ENCODE data around the gene GALNT12. TPM values are rescaled to one million over a fixed set of nuclear protein-coding genes. Genes with fewer than 3 reads are reported as not detected.

Gene GALNT12
- total RNA-seq, 1 donor, result 10.1 TPM

DNA sequence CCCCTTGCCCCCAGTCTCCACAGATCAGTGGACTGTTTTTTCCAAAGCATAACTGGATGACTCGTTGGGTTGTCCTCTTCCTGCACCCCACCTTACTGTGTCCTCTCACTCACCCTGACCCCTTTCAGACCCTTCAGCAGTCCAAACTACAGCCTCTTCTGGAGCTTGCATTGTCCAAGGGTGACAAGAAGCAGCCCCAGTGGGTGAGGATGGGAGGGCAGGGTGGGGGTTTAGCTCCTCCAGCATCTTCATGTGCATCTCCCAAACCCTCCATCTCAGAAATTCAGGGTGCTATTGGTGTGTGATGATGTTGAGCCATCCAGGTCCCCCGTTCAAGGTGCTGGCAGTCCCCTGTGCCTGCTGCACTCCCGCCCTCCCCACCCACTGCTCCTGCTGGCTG is 73.9 kb downstream of the GALNT12 start:
- Histone ChIP-seq H3K4me2 (ENCODE audit: insufficient read depth, low read length) (no peak overlapping the region), H3K9me3 (ENCODE audit: low read depth, low read length) (no peaks in the 10 kb centered on the region), H3K4me1 (ENCODE audit: insufficient read depth, low read length) (peaks cover 12% of the 10 kb centered on the region), H3K27me3 (ENCODE audit: insufficient read depth, low read length) (peaks cover 8% of the 10 kb centered on the region), H3K79me2 (ENCODE audit: insufficient read depth, low read length) (no peaks in the 10 kb centered on the region), H3K27ac (ENCODE audit: low read depth, low read length) (no peak overlapping the region), H3K4me3 (ENCODE audit: insufficient read depth, low read length) (no peak overlapping the region), H3K36me3 (ENCODE audit: insufficient read depth, low read length) (no peaks in the 10 kb centered on the region), H2AFZ (ENCODE audit: low read length) (no peak overlapping the region), H4K20me1 (ENCODE audit: insufficient read depth, low read length) (no peaks in the 10 kb centered on the region)
- DNase-seq (ENCODE audit: insufficient read length, low spot score, missing footprints), result no peak
- TF ChIP-seq, protein P1, sequence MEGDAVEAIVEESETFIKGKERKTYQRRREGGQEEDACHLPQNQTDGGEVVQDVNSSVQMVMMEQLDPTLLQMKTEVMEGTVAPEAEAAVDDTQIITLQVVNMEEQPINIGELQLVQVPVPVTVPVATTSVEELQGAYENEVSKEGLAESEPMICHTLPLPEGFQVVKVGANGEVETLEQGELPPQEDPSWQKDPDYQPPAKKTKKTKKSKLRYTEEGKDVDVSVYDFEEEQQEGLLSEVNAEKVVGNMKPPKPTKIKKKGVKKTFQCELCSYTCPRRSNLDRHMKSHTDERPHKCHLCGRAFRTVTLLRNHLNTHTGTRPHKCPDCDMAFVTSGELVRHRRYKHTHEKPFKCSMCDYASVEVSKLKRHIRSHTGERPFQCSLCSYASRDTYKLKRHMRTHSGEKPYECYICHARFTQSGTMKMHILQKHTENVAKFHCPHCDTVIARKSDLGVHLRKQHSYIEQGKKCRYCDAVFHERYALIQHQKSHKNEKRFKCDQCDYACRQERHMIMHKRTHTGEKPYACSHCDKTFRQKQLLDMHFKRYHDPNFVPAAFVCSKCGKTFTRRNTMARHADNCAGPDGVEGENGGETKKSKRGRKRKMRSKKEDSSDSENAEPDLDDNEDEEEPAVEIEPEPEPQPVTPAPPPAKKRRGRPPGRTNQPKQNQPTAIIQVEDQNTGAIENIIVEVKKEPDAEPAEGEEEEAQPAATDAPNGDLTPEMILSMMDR (IDR thresholded peaks at IDR 0.05; ENCODE audit: extremely low read depth, low read depth, low read length), result no peak

DNA sequence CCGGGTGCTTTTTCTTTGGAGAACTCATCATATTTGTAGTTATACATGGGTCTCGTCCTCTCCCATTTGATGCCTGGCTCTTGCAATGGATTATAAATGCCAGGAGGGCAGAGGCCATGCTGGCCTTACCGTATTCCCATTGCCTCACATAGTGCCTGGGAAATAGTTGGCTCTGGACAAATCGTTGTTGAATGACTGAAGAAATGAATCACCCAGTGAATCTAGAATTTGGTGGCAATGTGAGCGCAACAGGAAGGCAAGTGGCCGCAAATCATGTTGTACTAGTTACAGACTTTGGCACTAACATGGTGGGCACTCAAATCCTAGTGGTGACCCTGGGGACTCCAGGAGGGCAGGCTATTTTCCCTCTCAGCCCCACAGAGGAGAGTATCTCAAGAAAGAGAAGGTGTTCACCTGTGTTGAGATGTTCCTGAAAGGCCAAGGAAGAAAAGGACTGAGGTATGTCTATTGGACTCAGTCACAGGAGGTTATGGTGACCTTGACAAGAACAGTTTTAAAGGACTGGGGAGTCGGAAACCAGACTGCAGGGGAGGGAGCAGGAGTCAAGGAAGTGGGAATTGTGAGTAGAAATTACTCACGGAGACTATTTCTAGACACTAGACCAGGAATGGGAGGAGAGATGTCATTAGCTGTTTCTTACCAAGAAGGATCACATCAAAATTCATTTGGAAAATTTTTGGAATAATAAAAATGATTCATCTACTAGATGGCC is 74.5 kb downstream of the GALNT12 start:
- Histone ChIP-seq H3K36me3 (ENCODE audit: insufficient read depth, low read length) (no peaks in the 10 kb centered on the region), H2AFZ (ENCODE audit: low read length) (no peak overlapping the region), H3K4me3 (ENCODE audit: insufficient read depth, low read length) (no peak overlapping the region), H3K79me2 (ENCODE audit: insufficient read depth, low read length) (no peaks in the 10 kb centered on the region), H3K27ac (ENCODE audit: low read depth, low read length) (peak overlapping the region; percentile 11), H3K4me2 (ENCODE audit: insufficient read depth, low read length) (no peak overlapping the region), H3K27me3 (ENCODE audit: insufficient read depth, low read length) (peaks cover 8% of the 10 kb centered on the region), H4K20me1 (ENCODE audit: insufficient read depth, low read length) (no peaks in the 10 kb centered on the region), H3K4me1 (ENCODE audit: insufficient read depth, low read length) (peaks cover 17% of the 10 kb centered on the region), H3K9me3 (ENCODE audit: low read depth, low read length) (no peaks in the 10 kb centered on the region)
- DNase-seq (ENCODE audit: insufficient read length, low spot score, missing footprints), result no peak
- TF ChIP-seq, protein P1 (IDR thresholded peaks at IDR 0.05; ENCODE audit: extremely low read depth, low read depth, low read length), result no peak

DNA sequence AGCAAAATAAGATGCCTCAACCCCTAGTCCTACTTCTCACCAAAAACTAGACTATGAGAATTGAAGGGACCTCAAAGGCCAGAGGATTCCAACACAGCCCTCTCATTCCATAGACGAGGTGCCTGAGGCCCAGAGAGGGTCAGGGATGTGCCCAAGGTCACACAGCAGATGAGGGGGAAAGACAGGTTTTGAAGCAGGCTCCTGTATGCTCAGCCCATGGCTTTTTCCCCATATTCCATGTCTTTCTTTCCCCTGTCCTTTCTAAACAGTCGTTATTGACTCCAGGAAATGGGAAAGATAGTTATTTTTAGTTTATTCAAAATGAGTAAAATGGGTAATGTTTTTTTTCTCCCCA is 75.1 kb downstream of the GALNT12 start:
- H3K4me2 ChIP-seq (ENCODE audit: insufficient read depth, low read length), result no peak overlapping the region
- no peak overlapping the region for H3K27ac ChIP-seq (ENCODE audit: low read depth, low read length)
- no peaks in the 10 kb centered on the region for H4K20me1 ChIP-seq (ENCODE audit: insufficient read depth, low read length)
- H3K9me3 ChIP-seq (ENCODE audit: low read depth, low read length), result no peaks in the 10 kb centered on the region
- H3K4me3 ChIP-seq (ENCODE audit: insufficient read depth, low read length), result no peak overlapping the region
- DNase-seq (ENCODE audit: insufficient read length, low spot score, missing footprints), result no peak
- peaks cover 6% of the 10 kb centered on the region for H3K27me3 ChIP-seq (ENCODE audit: insufficient read depth, low read length)
- no peak overlapping the region for H2AFZ ChIP-seq (ENCODE audit: low read length)
- TF ChIP-seq, protein P1 (IDR thresholded peaks at IDR 0.05; ENCODE audit: extremely low read depth, low read depth, low read length), result no peak
- H3K4me1 ChIP-seq (ENCODE audit: insufficient read depth, low read length), result peaks cover 17% of the 10 kb centered on the region
- no peaks in the 10 kb centered on the region for H3K36me3 ChIP-seq (ENCODE audit: insufficient read depth, low read length)
- no peaks in the 10 kb centered on the region for H3K79me2 ChIP-seq (ENCODE audit: insufficient read depth, low read length)

DNA sequence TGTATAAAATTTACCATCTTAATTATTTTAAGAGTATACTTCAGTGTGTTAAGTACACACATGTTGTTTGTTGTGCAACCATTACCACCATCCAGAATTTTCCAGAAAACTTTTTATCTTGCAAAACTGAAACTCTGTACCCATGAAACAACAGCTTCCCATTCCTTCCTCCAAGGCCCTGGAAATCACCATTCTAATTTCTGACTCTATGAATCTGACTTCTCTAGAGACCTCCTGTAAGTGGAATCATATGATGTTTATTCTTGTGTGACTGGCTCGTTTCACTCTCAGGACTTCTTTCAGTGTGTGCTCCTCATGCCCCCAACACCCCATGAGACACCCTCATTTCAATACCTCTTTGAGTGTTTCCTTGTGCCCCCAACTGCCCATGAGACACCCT is 75.8 kb downstream of the GALNT12 start:
- no peak for DNase-seq (ENCODE audit: insufficient read length, low spot score, missing footprints)
- H3K4me3 ChIP-seq (ENCODE audit: insufficient read depth, low read length), result no peak overlapping the region
- H3K27ac ChIP-seq (ENCODE audit: low read depth, low read length), result no peak overlapping the region
- H3K27me3 ChIP-seq (ENCODE audit: insufficient read depth, low read length), result peaks cover 5% of the 10 kb centered on the region
- H2AFZ ChIP-seq (ENCODE audit: low read length), result no peak overlapping the region
- no peak overlapping the region for H3K4me2 ChIP-seq (ENCODE audit: insufficient read depth, low read length)
- H3K9me3 ChIP-seq (ENCODE audit: low read depth, low read length), result no peaks in the 10 kb centered on the region
- no peaks in the 10 kb centered on the region for H3K36me3 ChIP-seq (ENCODE audit: insufficient read depth, low read length)
- peaks cover 17% of the 10 kb centered on the region for H3K4me1 ChIP-seq (ENCODE audit: insufficient read depth, low read length)
- TF ChIP-seq, protein P1 (IDR thresholded peaks at IDR 0.05; ENCODE audit: extremely low read depth, low read depth, low read length), result no peak
- H3K79me2 ChIP-seq (ENCODE audit: insufficient read depth, low read length), result no peaks in the 10 kb centered on the region
- H4K20me1 ChIP-seq (ENCODE audit: insufficient read depth, low read length), result no peaks in the 10 kb centered on the region

Data from osteoblast (primary cell).